Activated CD8-positive, alpha-beta memory T cell treated with anti-CD3 and anti-CD28 coated beads for 1 hour (primary cell): ENCODE measurements around the gene MSL3B.

Experiments
- DNase-seq, 2 donors: peaks; one replicate each; pipeline ENCODE4 v3.0.0-alpha.2; 2020; ENCODE audit warnings: low read depth in 1 of 2; ENCODE audit errors: extremely low read depth in 1 of 2

MSL3B gene

DNA sequence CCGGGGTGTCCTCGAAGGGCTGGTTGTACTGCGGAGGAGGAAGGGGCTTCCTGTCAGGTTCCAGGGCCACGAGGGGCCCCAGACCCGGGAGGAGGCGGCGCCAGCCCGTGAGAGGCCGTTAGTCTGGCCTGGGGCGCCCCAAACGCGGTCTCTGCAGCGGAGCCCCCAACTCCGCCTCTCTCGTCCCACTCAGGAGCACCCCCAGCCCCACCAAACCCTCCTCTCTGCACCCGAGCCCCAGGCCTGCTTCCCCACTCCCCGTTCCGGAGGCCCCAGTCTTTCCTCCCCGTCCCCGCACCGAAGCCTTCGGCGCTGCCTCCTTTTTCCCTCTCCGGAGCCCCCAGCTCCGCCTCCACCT, 14.3 kb downstream of the MSL3B start:
- DNase-seq = no peak

DNA sequence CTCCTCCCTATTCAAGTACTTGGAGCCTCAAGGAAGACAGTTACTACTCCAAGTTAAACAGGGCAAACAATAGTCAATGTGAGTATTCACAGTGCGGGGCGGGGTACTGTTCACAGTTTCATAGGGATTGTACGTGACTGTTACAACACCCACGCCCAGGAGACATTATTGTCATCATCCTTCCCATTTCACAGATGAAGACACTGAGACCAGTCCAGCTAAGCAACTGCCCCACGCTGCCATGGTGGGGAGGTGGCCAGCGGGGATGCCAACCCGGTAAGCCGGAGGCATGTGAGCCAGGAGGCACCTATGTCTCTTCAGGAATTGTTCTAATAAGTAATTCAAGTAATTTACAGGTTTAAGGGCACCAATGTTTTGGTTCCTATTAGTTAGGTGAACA, 14.8 kb downstream of the MSL3B start:
- no peak for DNase-seq

DNA sequence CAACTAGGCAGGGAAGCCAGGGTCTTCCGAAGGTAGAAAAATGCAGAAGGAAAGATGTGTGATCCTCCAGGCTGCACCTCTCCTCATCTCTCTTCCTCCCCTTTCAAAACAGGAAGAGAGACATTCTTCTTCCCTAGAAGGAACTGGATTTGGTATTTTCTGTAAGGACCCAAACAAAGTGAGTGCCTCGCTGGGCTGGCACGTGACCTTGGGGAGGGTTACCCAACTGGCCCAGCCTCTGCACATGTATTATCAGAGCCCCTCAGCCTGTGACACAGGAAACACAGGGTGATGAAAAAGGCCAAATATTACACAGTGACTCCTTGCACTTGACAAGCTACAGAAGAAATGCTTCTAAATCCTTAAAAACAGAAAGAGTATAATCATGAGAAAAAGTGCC, 16.1 kb downstream of the MSL3B start:
- no peak for DNase-seq

DNA sequence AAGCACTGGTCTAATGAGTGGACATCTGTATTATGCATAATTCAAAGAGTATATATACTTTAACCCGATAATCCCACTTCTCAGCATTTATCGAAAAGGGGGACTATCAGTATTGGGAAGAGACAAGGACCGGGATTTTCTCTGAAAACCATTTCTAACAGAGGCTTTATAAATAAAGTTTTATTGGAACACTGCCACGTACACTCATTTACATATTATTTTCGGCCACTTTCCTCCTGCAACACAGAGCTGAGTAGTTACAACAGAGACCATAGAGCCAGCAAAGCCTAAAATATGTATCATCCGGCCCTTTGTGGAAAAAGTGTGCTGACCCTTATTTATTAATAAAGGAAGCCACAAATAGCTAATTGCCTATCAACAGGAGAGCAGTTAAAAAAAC, 17.0 kb downstream of the MSL3B start:
- DNase-seq = no peak

DNA sequence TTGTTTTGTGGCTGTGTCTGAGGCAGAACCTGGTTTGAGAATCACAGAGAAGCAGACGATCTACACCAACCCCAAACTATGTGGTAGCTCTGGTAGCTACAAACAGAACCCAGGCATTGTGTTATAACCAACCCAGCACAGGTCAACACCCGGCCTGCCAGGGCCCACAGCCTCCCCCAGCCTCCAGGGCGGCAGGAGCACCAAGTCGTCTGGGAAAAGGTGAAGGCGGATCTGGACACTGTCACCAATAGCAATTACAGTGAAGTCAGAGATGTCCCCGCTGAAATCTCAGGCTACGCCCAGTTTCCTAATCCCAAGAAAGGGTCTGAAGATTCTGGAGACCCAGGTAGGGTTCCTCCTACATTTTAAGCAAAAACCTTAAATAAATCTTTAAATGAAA, 17.4 kb downstream of the MSL3B start:
- DNase-seq = no peak

DNA sequence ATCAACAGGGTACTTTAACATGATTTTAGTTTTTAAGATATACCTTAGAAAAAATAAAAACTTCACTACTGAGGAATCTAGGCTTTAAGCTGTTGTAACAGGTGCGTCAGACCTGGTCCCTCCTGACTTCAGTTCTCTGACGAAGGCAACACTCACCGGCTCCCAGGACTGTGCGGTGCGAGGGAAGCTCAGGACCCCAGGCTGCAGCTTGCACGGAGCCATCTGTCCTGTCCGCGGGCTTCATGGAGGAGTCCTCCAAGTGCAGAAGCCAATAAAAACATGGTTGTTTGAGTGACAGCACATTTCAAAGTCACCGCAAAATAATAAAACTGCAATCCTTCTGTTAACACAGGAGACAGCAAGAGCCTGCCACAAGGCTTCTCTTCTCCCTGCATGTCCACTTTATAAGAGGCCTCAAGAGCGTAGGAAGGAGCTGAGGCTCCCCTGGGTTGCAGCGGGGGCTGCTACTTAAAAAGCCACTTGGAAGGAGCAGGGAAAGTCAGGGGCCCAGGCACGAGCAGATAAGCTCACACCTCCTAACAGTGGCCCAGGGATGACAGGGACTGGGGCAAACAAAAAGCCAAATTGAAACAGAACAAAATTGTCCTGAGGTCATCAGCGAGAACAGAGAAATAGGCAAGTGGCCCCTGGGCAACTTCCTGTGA, 18.4 kb downstream of the MSL3B start:
- DNase-seq = no peak

DNA sequence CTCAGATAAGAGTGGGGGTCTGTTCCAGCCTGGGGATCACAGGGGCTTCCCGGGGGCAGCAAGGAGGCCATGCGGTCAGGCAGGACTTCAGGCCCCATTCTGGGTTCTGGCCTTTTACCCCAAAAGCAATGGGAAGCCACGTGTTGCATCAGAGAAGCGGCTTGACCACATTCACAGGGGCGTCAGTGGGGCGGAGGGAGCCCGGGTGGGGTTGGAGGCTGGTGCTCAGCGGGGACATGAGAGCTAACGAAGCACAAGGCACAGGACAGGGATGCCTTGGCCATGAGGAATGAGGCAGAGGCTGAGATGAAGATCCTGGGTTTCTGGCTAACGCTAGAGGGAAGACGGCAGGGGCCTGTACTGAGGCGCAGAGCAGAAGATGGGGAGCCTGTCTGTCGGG, 19.9 kb downstream of the MSL3B start:
- no peak for DNase-seq

DNA sequence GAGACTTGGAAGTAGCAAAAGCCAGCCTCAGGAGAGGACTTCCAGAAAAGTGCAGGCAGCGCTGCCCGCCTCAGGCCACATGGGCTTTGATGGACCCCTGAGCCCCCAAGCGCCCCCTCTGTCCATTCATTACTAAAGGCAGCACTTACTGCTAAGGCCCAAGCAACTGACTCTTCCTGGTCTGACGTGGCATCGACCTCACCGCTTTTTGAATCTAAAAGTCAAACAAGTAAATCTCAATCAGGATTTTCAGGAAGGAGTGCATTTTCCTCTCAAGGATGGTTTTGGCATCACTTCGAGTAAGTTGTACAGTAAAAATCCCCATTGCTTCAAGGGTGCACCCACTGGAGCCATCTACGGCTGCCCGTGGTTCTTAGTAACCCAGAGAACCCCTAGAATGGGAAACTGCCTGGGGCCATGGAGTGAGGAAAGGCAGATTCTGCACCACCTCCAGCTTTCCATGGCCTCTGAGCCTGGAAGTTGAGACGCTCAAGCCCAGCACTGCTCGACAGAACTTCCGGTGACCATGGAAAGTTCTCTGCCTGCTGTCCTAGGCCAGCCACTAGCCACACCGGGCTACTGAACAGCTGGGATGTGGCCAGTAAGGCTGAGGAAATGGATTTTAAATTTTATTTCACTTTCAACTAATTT, 20.8 kb downstream of the MSL3B start:
- no peak for DNase-seq

DNA sequence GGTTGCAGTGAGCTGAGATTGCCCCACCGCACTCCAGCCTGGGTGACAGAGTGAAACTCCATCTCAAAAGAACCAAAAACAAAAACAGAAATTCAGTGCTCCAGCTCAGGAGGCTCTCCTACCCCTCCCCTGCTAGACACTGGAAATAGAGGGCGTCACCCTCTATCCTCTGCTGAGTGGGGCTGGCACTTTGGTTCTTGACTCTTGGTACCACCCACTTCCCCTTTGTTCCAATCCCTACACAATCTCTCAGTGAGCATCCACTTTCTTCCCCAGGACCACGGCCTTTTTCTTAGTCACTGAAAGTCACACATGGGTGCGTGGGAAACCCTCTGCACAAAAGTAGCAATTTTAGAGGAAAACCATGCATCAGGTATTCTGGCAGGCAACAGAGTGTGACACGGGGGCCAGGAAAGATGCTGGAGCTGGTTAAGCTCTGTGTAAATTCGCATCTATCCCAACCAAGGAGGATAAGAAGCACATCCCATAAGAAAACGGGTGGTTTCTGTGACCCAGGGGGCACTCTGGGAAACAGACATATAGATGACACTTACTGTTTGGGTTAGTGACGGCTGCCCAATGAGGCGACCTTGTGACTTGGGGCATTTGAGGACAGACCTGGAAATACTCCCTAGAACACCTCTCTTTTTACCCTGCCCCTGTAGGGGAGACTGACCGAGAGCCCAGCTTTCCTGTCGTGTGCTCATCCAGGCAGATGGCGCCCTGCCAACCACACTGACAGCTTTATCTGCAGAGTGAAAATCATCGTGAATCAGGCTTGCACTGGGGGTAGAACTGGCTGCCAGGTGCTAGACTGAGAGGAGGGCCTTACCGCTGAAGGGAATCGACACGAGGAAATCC, 21.6 kb downstream of the MSL3B start:
- no peak for DNase-seq

DNA sequence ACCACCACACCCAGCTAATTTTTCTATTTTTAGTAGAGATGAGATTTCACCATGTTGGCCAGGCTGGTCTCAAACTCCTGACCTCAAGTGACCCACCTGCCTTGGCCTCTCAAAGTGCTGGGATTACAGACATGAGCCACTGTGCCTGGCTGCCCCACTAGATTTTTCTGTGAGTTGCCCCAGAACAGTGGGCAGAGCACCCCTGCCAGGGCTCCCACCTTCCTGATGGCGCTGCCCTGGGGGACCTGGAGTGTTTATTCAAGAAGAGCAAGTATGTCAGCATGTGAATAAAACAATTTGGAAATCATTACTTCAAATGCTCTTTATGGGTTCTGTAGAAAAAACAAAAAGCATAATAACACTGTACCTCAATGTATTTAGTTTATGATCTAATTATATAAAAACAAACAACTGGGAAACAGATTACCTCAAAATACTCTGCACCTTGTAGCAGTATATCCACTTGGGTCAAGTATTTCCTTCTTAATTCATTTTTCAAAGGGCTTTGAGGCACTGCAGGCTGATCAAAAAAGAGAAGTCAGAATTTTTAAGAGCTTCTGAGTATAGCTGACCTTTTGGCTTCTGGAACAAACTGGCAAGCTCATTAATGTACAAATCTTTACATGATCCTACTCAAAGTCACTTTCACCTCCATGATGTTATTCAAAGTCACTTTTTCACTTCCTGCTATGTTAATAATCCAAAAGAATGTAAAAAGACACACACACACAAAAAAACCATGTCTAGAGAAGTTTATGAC, 22.7 kb downstream of the MSL3B start:
- no peak for DNase-seq

DNA sequence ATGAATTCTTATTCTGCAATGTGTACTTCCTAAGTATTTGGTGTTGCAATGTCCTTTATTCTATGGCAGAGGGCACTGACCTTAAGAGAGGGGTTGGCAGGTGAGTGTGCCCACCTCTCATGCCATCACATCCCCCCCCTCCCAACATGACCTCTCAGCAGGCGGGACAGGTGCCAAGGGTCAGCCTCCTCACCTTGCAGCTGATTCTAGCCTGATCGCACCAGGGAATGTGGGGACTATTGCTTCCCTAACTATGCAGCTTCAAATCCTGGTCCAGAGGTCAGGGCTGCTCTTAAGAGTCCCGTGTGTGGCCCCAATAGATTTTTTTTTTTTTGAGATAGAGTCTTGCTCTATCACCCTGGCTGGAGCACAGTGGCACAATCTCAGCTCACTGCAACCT, 23.4 kb downstream of the MSL3B start:
- no peak for DNase-seq

DNA sequence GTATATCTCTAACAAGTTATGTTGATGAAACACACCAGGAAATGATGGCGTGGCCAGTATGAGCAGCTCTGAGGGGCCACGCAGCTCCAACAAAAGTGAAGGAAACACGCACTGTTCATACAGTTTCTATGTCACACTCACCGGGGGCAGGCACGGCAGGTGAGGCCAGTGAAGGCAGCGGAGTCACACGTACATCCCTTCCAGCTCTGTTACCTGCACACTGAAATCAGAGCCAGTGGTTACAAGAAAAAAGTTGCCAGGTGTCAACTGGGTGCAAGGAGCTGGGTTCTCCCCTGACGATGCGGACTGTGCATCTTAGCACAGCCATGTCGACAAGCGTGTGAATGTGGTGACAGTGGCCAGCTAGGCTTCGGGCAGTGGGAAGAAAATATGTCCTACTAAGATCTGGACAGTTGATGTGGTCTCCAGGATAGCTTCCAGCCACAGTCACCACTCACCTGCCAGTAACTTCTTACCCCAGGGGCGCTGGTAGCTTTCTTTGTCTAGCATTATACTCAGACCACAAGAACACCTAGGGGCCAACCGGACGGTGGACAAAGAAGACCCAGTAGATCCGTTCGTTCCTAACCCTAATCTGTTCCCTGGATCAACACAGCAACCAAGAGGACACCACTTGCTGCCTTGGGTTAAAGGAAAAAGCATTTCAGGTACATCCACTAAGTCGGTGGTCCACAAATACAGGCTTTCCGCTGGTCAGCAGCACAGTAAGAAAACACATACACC, 23.9 kb downstream of the MSL3B start:
- no peak for DNase-seq

DNA sequence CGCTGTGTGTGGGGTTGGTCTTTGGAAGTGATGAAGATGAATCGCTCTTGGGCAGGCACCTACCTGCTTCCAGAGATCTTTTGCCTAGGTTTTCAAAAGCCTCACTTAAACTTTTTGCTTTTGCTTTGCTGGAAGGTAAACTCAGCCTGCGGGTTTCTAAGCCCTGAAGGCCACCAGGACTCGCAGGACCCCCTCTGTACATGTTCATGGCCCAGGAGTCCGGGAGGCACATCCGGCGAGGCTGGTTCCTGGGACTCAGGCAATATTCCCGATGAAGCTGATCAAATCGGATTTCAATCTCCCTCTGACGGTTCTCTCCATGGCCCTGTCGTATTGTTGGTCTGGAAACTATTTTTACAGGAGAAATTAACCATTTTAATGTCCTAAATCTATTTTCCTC, 27.0 kb downstream of the MSL3B start:
- DNase-seq = no peak

DNA sequence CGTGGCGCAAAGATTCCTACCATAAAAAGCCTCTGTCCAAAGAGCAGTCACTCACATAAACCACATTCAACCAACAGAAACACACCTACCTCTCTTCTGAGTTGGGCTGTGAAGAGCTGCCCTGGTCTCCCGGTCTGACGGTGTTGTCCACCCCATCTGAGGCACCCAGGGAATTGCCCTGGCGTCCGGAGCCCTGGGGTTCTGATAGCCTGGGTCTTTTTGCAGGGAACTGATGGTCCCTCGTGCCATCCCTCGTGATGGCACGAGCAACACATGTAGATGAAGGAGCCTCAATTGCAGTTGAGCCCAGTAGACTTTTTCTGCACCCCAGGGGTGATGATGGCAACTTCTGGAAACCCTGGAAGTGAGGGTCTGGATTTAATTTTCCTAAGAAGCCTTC, 27.7 kb downstream of the MSL3B start:
- DNase-seq = no peak

DNA sequence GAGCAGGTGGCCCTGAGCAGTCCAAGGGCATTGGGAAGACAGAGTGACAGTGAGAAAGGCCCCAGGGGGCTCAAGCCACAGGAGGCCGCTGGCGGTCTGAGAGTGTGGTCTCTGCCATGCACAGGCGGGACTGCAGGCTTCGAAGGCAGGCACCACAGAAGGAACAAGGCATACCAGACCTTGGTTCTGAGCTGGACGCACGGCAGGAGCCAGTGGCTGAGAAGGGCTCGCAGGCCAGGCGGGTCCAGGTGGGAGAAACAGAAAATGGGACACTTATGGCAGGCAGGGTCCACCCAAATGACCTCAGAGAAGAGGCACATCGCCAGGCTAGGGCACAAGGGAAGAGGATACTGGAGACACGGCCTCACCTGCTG, 28.8 kb downstream of the MSL3B start:
- no peak for DNase-seq

DNA sequence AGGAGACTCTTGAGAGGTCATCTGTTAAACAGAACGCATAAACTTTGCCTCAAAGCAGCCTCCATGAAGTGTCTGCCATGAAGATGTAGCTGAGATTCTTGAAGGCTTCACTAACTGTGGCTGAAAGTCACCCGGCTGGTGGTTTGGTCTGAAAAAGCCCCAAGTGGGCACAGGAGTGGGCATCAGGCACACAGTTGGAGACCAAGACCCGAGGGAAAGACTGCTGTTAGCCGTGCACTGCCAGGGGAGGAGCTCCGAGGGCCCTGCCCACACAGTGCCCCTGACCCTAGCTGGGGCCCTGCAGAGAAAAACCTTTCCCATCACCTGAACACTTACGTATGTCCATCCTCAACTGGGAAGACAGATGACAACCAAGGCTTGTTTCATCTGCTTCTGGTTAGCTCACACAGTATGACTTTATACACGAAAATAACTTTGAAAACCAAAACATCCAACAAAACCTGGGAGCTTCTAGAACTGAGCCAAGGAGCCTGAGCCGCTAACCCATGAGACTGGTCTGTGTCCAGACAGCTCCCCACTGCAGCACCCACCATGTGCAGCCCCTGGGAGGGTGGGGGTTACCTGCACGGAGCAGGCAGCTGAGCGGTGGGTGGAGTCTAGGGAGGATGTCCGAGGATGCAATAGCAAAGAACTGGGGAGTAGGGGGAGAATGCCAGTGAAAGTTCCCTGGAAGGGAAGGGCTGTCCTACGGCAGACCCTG, 29.3 kb downstream of the MSL3B start:
- DNase-seq = no peak

DNA sequence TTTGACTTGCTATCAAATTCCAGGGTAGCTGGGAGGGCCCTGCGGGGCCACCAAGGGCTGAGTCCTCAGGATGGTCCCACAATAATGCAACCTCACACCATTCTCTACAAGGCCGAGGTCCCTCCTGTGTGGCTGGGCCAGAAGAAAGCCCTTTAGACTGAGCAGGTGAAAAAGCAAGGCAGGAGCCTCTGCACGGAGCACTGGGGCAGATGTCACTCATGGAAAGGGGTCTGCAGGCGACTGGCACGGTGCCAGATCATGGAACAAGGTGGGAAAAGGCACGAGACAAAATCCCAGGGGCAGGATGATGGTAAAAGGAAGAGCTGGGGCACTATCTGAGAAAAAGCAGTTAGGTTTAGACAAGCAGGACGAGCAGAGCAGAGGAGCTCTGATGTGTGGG, 29.9 kb downstream of the MSL3B start:
- DNase-seq = no peak

DNA sequence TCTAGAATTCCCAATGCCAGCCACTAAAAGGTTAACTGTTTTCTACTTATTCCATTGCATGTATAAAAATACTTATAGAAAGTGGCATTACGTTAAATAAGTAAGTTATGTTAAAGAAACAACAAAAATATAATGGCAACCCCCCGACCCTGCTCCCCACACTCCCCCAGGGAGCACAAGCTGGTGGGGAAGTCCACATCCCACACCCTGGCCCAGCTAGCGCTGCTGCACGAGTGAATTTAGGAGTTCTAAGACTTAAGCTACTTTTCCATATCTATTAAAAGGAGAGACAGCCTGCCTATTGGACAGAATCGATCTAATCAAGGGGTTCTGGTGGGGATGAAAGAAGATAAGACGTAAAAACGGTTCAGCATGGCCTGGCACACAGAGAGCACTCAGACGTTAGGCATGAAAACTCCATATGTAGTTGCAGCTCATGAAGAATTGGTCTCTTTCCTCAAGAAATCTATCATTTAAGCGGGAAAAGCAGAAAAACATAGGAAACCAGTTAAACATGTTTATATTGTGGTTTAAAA, 30.4 kb downstream of the MSL3B start:
- DNase-seq = no peak

DNA sequence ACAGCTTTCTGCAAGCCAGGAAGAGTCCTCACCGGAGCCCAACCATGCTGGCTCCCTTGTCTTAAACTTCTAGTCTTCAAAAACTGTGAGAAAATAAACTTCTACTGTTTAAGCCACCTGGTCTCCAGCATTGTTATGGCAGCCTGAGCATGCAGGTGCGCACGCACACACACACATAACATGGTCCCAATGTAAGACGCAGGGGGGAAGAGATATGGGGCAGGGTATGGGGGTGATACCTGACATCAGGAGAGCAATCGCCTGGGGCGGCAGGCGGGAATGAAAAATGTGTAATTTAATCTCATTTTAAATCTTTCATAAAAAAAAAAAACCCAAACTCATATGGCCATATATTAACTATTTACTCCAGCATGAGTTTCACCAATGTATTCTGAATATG, 31.8 kb downstream of the MSL3B start:
- no peak for DNase-seq
